Mesothelial cell of epicardium (in vitro differentiated cells): Measurements from ENCODE around the gene MSRB2. TPM values are rescaled to one million over a fixed set of nuclear protein-coding genes. Genes with fewer than 3 reads are reported as not detected.

Experiments used
- DNase-seq, 2 experiments: peaks; one replicate each; pipeline ENCODE4 v3.0.0; 2021; ENCODE audit warnings: low spot score in 2 of 2; ENCODE audit not compliant: unreplicated experiment in 2 of 2
- H3K27ac Mint-ChIP-seq: 2 replicates; pipeline ENCODE4 v1.8.0; 2021; ENCODE audit warnings: mixed read lengths
- H3K27me3 Mint-ChIP-seq: 2 replicates; pipeline ENCODE4 v1.8.0; 2021; ENCODE audit warnings: low read depth, mixed read lengths
- H3K36me3 Mint-ChIP-seq: 2 replicates; pipeline ENCODE4 v1.8.0; 2021; ENCODE audit warnings: mixed read lengths
- H3K4me1 Mint-ChIP-seq: 2 replicates; pipeline ENCODE4 v1.8.0; 2021; ENCODE audit warnings: mixed read lengths
- H3K4me3 Mint-ChIP-seq: 2 replicates; pipeline ENCODE4 v1.8.0; 2021; ENCODE audit warnings: mild to moderate bottlenecking, moderate library complexity, mixed read lengths
- H3K9me3 Mint-ChIP-seq: 2 replicates; pipeline ENCODE4 v1.8.0; 2021; ENCODE audit warnings: mixed read lengths
- total RNA-seq: library from RNA; stranded (reverse); gene quantifications from 3 replicates; pipeline ENCODE4 v1.2.1, GENCODE V29; 2021
- TF ChIP-seq, protein P1 (sequence below): fragments of 200-600 bp; sonication (generic); IDR thresholded peaks from one replicate; pipeline ENCODE4 v1.5.0; 2021; ENCODE audit warnings: antibody characterized with exemption; ENCODE audit not compliant: unreplicated experiment

The MSRB2 gene
- total RNA-seq, 1 donor from 2014 or later, result 33.9 TPM

GRCh38 chr10:23111517-23112286 is 16.3 kb downstream of the MSRB2 start:
- Mint-ChIP-seq H3K27ac (peak overlapping the region; percentile 64), H3K4me3 (no peak overlapping the region), H3K9me3 (no peaks in the 10 kb centered on the region), H3K36me3 (peaks cover 42% of the 10 kb centered on the region), H3K4me1 (peaks cover 29% of the 10 kb centered on the region), H3K27me3 (no peaks in the 10 kb centered on the region)
- no peak for DNase-seq
- TF ChIP-seq, protein P1, sequence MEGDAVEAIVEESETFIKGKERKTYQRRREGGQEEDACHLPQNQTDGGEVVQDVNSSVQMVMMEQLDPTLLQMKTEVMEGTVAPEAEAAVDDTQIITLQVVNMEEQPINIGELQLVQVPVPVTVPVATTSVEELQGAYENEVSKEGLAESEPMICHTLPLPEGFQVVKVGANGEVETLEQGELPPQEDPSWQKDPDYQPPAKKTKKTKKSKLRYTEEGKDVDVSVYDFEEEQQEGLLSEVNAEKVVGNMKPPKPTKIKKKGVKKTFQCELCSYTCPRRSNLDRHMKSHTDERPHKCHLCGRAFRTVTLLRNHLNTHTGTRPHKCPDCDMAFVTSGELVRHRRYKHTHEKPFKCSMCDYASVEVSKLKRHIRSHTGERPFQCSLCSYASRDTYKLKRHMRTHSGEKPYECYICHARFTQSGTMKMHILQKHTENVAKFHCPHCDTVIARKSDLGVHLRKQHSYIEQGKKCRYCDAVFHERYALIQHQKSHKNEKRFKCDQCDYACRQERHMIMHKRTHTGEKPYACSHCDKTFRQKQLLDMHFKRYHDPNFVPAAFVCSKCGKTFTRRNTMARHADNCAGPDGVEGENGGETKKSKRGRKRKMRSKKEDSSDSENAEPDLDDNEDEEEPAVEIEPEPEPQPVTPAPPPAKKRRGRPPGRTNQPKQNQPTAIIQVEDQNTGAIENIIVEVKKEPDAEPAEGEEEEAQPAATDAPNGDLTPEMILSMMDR, result no peak

DNA sequence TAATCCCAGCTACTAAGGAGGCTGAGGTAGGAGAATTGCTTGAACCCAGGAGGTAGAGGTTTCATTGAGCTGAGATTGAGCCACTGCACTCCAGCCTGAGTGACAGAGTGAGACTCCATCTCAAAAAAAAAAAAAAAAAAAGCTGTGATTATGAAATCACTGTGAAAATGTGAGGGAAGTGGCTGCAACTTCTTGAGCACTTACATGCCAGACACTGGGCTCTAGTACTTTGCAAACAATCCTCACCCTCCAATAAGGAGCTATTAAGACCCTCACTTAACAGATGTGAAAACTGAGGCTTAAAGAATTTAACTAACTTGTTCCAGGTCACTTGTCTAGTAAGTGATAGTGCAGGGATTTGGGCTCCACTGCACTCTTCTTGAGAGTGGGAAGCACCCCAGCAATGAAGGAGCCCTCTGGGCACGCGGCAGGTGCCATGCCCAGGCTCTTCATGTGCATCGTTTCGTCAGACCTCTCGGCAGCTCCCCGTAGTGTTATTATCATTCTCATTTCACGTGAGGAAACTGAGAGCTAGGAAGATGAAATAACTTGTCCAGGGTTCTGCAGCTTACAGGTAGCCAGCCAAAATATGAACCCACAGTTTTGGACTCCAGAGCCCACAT is 19.0 kb downstream of the MSRB2 start:
- Mint-ChIP-seq H3K36me3 (peaks cover 36% of the 10 kb centered on the region), H3K9me3 (no peaks in the 10 kb centered on the region), H3K27me3 (no peaks in the 10 kb centered on the region), H3K4me3 (no peak overlapping the region), H3K4me1 (peaks cover 20% of the 10 kb centered on the region), H3K27ac (no peak overlapping the region)
- no peak for DNase-seq
- TF ChIP-seq, protein P1, result no peak

DNA sequence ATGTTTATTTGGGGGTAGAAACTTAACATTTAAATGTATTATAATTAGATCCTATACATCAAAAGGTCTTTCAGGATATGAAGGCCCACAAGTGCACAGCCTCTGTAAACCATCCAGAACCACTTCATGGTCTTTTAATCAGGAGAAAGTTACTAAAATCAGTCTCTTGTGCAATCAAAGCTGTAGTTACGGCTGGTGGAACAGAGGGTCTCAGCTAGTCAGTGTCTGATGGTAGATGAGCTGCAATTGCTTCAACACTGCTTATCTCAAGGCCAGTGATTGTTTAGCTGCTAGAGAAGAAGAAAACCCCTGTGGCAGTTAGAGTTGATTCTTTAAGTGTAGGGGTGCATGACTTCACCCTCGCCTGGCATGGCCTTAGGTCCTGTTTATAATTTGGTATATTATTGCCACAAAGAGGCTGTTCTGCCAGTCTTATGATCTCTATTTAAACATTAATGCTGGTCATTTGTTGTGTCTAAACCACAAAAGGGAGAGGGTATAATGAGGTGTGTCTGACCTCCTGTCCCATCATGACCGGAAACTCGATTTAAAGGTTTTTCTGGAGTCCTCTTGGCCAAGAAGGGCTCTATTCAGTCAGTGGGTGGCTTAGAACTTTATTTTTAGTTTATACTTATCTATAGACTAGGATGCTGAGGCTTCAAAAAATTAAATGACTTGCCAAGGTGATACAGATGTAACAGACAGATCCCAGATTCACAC is 21.3 kb downstream of the MSRB2 start:
- no peak for DNase-seq
- Mint-ChIP-seq H3K27me3 (no peaks in the 10 kb centered on the region), H3K36me3 (peaks cover 49% of the 10 kb centered on the region), H3K4me1 (no peaks in the 10 kb centered on the region), H3K4me3 (no peak overlapping the region), H3K9me3 (no peaks in the 10 kb centered on the region), H3K27ac (no peak overlapping the region)
- TF ChIP-seq, protein P1, result no peak

GRCh38 chr10:23120001-23120934 is 24.9 kb downstream of the MSRB2 start:
- no peaks in the 10 kb centered on the region for H3K27me3 Mint-ChIP-seq
- TF ChIP-seq, protein P1, result no peak
- peaks cover 8% of the 10 kb centered on the region for H3K9me3 Mint-ChIP-seq
- no peak overlapping the region for H3K27ac Mint-ChIP-seq
- no peaks in the 10 kb centered on the region for H3K4me1 Mint-ChIP-seq
- DNase-seq, result no peak
- peaks cover 37% of the 10 kb centered on the region for H3K36me3 Mint-ChIP-seq
- no peak overlapping the region for H3K4me3 Mint-ChIP-seq

GRCh38 chr10:23121135-23121534 is 25.8 kb downstream of the MSRB2 start:
- Mint-ChIP-seq H3K27me3 (no peaks in the 10 kb centered on the region), H3K27ac (no peak overlapping the region), H3K9me3 (peaks cover 8% of the 10 kb centered on the region), H3K36me3 (peaks cover 37% of the 10 kb centered on the region), H3K4me3 (no peak overlapping the region), H3K4me1 (no peaks in the 10 kb centered on the region)
- DNase-seq, result no peak
- TF ChIP-seq, protein P1, result no peak
